ENCODE measurements around the gene SORCS3. TPM values are rescaled to one million over a fixed set of nuclear protein-coding genes. Genes with fewer than 3 reads are reported as not detected.

The SORCS3 gene
- total RNA-seq, 1 donor from 2014 or later = 0.70 TPM

GRCh38 chr10:105010411-105011121 is 369.5 kb downstream of the SORCS3 start:
- no peak for DNase-seq (ENCODE audit: low read depth)

- peak; percentile 91 for DNase-seq (ENCODE audit: low read depth)
Measured at GRCh38 chr10:105017116-105017515, 376.0 kb downstream of the SORCS3 start.

DNA sequence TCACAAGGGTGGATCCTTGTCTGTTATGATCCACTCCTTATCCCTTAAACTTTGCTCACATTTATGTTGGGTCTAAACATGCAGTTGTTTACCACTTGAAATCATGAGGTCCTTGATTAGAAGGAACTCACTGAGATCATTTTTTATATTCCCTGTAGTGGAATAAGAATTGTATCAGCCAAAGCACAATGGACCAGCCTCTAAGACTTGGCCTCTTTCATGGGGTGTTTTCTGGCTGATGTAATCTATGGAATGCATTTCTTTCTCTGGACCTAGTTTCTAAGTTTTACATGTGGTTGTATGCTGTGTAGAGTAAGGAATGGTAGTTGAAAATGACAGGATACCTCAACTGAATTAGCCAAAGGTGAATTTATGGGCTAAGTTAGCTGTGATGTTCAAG is 376.6 kb downstream of the SORCS3 start:
- DNase-seq (ENCODE audit: low read depth) = peak; percentile 13

DNA sequence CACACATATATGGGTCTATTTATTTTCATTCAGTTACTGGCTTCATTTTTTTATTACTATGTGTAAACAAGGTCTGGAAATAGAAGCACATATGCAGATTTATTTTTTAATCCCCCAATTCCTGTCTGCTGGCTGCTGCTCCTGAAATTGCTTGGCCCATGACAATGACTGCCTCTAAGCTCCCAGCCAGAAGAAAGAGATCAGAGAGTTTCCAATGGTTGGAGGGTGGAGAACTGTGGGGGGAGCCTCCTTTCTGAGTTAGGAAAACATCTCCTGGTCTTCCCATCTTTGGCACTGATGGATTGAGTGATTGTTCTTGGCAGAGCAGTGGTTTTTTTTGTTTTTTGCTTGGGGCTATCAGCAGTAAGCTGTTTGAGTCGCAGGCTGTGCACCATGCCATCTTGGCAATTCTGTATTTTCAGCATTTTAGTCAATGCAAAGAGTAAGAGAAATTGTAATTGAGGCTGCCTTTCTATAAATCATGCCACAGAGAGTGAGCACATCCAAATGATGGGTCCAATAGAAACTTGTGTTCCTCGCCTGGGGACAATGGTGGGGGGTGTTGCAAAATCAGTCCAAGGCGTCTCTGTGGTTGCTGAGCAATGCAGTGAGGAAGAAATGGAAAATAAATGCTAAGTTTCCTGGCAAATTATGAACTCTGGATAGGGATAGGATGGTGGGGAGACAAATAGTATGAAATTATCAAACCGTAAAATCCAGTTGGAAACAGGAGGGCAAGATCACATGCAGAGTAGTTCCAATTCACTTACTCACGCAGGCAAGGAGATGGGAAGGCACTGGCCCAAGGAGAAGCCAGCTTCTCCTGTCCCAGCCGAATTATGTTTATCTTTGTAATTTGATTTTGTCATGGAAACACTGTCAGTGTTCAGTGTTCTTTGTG is 382.4 kb downstream of the SORCS3 start:
- DNase-seq (ENCODE audit: low read depth) = peak; percentile 98

- DNase-seq (ENCODE audit: low read depth) = no peak
Measured at GRCh38 chr10:105024184-105024583, 383.1 kb downstream of the SORCS3 start.

DNA sequence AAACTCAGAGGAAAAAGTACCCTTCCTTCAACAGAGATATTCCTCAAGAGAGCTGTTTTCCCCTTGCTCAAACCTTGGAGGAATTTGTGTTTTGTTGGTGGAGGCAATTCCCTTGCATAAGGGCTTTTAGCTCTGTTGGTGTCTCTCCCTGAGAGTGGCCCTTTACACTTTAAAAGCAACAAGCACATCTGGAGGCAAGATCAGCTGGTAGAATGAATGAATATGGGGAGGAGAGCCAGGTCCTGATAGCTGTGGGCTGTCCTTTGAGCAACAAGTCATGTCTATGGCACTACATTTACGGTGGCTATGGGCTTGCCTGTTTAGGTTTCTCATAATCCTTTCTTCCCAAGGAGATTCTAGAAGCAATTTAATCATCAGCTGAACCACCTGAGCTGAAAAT is 384.0 kb downstream of the SORCS3 start:
- DNase-seq (ENCODE audit: low read depth) = no peak

DNA sequence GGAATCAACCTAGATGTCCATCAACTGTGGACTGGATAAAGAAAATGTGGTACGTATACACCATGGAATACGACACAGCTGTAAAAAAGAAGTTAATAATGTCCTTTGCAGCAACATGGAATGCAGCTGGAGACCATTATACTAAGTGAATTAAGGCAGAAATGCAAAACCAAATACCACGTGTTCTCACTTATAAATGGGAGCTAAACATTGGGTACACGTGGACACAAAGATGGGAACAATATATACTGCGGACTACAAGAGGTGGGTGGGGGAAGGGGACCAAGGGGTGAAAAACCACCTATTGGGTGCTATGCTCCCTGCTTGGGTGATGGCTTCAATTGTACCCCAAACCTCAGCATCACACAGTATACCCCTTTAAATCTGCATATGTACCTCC is 385.5 kb downstream of the SORCS3 start:
- no peak for DNase-seq (ENCODE audit: low read depth)

- DNase-seq (ENCODE audit: low read depth) = no peak
Measured at GRCh38 chr10:105029286-105029685, 388.2 kb downstream of the SORCS3 start.

DNA sequence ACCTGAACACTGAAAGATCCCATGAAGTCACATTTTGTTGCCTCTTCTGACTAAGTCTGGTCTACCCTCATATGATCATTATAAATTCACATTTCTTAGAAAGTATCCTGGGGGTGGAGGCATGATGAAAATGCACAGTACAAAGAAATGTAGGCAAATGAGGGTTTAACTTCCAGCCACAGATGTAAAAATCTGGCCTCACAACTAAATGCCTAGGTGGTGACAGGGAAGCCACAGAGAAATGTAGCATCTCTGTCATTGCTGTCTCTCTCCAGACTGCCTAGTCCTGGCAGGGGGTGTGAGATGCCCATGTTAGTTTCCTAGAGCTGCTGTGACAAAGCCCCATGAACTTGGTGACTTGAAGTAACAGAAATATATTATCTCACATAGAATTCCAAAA is 395.9 kb downstream of the SORCS3 start:
- no peak for DNase-seq (ENCODE audit: low read depth)

DNA sequence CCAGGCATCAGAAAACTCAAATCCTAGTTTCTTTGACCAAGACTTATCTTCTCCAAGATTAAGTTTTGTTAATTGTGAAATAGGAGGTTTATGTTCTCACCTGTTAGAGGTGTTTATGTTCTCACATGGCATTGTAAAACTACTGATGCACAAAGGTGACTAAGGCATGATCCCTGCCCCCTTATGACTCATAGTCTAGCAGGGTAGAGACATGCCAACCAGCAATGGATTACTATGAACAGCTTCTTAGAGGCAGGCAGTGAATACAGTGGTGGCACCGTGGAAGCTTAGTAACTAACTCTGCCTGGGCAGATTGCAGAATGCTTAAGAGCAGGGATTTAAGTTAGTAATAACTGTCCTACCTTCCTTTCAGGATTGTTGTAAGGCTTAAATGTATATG is 400.9 kb downstream of the SORCS3 start:
- peak; percentile 98 for DNase-seq (ENCODE audit: low read depth)

DNA sequence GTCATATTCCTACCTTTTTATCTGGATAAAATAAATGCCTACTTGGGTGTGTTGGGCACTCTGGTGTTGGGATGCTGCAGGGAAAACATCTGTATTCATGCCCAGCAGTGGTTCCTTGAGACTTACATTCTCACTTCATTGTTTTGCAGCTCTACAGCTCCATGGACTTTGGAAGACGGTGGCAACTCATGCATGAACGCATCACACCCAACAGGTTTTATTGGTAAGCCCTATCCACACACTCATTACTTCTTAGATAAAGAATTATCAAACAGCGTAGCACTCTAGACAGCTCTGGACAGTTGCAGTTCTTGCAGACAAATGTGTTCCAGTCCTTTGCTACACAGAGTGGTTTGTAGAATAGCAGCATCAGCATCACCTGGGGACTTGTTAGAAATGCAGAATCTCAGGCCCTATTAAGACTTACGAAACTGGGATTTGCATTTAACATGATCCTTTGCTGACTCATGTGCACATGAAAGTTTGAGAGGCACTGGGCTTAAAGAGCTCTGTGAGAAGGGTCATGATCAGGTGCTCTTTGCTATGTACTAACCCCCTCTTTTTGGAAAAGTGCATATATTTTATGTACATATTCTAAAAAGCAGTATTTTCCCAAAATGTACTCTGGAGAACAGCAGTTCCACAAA is 401.9 kb downstream of the SORCS3 start:
- DNase-seq (ENCODE audit: low read depth) = peak; percentile 66

GRCh38 chr10:105044902-105045301 is 403.8 kb downstream of the SORCS3 start:
- no peak for DNase-seq (ENCODE audit: low read depth)

DNA sequence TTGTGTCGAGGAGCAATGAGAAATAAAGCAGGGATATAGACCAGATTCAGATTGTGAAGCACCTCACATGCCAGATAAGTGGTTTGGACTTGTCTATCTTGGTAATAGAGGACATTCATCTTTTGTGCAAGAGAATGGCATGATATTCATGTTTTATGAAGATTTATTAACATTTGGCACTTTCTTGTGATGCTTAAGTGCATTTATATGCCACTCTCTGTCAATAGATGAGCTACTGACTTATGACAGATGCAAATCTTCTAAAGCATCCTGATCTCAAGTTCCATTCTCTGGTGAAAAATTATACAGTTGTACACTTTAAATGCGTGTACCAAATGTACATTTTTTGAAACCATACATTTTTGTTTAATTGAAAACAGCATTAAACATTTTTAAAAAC is 415.3 kb downstream of the SORCS3 start:
- no peak for DNase-seq (ENCODE audit: low read depth)

DNA sequence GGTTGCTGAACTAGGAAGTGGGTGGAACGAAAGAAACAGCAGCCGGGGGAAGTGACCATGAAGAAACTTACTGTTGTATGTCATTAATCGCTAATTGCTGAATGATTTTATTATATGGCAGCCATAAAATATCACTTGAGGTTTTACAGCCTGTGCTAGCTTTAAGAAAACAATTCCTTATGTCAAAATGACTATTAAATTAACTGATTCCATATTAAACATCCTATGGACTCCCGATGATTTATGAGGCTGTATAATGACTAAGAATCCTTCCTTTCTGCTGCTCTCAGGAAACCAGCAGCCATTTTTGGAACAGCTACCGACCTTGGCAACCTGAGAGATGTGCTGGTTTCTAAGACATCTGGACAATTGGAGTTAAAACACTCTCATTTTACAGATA is 421.9 kb downstream of the SORCS3 start:
- DNase-seq (ENCODE audit: low read depth) = no peak

DNA sequence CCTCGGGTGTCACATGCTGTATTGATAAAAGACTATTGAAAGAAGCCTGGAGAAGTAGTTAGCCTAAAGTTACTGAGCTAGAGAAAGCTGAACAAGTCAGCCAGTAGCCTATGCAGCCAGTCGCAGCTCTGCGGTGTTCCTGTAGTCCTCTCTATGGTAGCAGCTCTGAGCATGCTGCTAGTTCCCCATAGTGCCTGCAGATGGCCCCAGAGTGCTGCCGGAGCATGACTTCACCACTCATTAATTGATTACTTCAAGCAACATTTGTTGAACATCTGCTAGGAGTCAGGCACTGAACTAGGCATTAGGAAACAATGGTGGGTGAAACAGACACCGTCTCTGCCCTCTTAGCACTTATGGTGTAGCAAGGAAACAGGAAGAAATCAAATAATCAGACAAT is 422.7 kb downstream of the SORCS3 start:
- peak; percentile 66 for DNase-seq (ENCODE audit: low read depth)

GRCh38 chr10:105068497-105068896 is 427.4 kb downstream of the SORCS3 start:
- DNase-seq (ENCODE audit: low read depth) = peak; percentile 18

DNA sequence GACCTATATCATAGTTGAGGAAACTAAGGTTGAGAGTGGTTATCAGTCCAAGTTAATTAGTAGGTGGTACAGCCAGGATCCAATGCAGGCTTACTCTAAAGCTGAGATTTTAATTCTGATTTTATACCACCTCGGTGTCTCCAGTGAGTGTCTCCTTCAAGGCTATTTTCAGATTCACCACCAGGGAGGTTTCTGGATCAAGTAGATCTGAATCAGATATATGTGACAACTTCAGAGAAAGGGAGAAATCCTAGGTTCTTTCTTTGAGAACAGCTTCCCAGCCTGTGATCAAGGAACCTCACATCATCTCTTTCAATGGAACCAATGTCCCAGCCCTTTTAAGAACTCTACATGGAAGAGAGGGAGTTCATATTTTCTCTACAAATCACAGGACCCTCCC is 429.2 kb downstream of the SORCS3 start:
- no peak for DNase-seq (ENCODE audit: low read depth)

- no peak for DNase-seq (ENCODE audit: low read depth)
Measured at GRCh38 chr10:105070952-105071351, 429.9 kb downstream of the SORCS3 start.

GRCh38 chr10:105071980-105072379 is 430.9 kb downstream of the SORCS3 start:
- no peak for DNase-seq (ENCODE audit: low read depth)

GRCh38 chr10:105073999-105074398 is 432.9 kb downstream of the SORCS3 start:
- DNase-seq (ENCODE audit: low read depth) = no peak

DNA sequence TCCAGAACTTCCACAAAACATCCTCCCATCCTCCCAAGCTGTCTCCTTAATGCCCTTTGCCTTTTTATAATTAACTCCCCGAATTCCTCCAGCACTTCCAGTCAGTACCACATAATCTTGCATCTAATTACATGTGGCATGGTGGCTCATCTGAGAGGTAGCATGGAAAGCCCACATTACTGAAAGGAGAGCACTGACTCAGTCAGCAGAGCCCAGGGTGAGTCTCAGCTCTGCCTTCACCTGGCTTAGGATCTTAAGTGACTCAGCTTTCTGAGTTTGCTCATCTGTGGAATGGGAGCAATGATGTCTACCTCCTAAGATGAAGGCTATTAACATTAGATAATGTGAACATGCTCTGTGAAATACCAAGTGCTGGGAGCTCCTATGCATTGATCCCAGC is 433.9 kb downstream of the SORCS3 start:
- peak; percentile 16 for DNase-seq (ENCODE audit: low read depth)

DNA sequence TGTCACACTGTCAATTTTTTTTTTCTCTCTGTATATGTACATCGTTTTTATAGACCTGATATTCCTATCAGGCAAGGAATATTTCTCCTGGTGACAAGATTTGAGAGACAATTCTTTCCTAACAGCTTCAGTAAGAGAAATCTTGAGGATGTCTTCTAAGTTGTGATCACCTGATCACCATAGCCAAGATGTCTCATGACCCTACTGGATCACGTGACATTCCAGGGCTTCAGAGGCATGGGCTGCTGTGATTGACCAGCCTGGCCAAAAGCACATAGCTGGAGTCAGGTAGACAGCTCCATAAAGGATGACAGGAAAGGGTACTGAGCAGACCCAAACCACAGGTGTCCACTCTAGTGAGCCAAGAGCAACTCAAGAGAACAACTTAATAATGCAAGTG is 444.9 kb downstream of the SORCS3 start:
- DNase-seq (ENCODE audit: low read depth) = no peak

- DNase-seq (ENCODE audit: low read depth) = no peak
Measured at GRCh38 chr10:105094048-105094447, 453.0 kb downstream of the SORCS3 start.
